ENCODE measurements around the gene FRMD4A.

The FRMD4A gene

GRCh38 chr10:13627459-13628310, 703.0 kb downstream of the FRMD4A start:
- TF ChIP-seq, protein P1, sequence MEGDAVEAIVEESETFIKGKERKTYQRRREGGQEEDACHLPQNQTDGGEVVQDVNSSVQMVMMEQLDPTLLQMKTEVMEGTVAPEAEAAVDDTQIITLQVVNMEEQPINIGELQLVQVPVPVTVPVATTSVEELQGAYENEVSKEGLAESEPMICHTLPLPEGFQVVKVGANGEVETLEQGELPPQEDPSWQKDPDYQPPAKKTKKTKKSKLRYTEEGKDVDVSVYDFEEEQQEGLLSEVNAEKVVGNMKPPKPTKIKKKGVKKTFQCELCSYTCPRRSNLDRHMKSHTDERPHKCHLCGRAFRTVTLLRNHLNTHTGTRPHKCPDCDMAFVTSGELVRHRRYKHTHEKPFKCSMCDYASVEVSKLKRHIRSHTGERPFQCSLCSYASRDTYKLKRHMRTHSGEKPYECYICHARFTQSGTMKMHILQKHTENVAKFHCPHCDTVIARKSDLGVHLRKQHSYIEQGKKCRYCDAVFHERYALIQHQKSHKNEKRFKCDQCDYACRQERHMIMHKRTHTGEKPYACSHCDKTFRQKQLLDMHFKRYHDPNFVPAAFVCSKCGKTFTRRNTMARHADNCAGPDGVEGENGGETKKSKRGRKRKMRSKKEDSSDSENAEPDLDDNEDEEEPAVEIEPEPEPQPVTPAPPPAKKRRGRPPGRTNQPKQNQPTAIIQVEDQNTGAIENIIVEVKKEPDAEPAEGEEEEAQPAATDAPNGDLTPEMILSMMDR (IDR thresholded peaks at IDR 0.05; ENCODE audit: insufficient read depth, missing control alignments) = no peak
- FAIRE-seq (peak; percentile 53), DNase-seq (ENCODE audit: insufficient read length, low spot score) (no peak)

- no peak for DNase-seq (ENCODE audit: insufficient read length, low spot score)
- TF ChIP-seq, protein P1 (IDR thresholded peaks at IDR 0.05; ENCODE audit: insufficient read depth, missing control alignments) = no peak
- no peak for FAIRE-seq
Observed at GRCh38 chr10:13624630-13625029, 706.1 kb downstream of the FRMD4A start.

- DNase-seq (ENCODE audit: insufficient read length, low spot score) (no peak), FAIRE-seq (no peak)
- TF ChIP-seq, protein P1 (IDR thresholded peaks at IDR 0.05; ENCODE audit: insufficient read depth, missing control alignments) = no peak
Observed at GRCh38 chr10:13621931-13622330, 708.8 kb downstream of the FRMD4A start.

DNA sequence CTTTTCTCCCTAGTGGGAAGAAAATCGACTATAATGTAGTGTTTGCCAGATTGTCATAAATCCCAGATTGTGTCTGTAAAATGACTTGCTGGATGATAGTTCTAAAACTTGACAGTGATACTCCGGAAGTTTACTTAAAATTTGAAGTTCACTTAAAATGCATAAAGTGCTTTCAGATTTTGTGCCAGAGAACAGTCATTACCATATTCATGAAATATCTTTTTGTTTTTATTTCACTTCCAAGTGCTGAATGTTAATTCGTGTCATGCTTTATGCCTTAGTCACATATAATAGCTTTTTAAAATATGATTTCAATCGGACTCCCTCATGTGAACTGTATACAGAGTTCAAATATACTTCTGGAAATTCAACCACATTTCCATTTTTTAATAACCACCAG, 713.6 kb downstream of the FRMD4A start:
- DNase-seq (ENCODE audit: insufficient read length, low spot score) = no peak
- no peak for FAIRE-seq

DNA sequence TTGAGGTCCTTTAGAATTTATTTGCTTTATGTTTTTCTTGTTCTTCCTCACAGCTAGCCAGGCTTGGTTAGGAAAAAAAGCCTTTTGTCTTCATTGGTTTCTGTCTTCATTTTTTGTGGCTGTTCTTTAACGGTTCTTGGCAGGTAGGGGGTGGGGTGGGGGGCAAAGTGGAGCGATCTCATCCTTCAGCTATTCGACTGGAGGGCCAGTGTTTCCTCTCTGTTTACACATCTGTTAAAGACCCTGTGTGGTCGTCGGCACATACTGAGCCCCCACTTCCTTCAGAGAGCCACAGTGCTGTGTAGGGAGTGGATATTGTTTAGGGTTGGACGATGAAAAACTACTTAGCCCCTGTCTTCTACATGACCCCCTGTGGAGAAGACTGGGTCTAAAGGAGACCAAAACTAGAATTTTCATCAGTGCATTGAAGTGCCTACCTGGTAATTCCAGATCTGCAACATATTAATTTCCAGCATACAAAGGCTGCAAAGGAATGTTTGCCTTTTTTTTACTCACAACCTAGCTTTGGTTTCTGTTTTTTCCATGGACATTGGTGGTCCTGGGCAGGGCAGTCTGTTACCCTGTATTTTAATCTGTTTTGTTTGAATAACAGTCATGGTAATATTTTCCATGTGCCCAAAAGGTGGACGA, 714.9 kb downstream of the FRMD4A start:
- no peak for DNase-seq (ENCODE audit: insufficient read length, low spot score)
- TF ChIP-seq, protein P1 (IDR thresholded peaks at IDR 0.05; ENCODE audit: insufficient read depth, missing control alignments) = no peak
- FAIRE-seq = no peak

More for the DNA sequence above, 713.6 kb downstream of the FRMD4A start:
- TF ChIP-seq, protein P1 (IDR thresholded peaks at IDR 0.05; ENCODE audit: insufficient read depth, missing control alignments) = no peak

GRCh38 chr10:13614530-13615332, 716.0 kb downstream of the FRMD4A start:
- TF ChIP-seq, protein P1 (IDR thresholded peaks at IDR 0.05; ENCODE audit: insufficient read depth, missing control alignments) = no peak
- FAIRE-seq (no peak), DNase-seq (ENCODE audit: insufficient read length, low spot score) (no peak)

All from D721Med (cell line).